Liver (tissue), 3 donors: ENCODE measurements around the gene MGAT1.

Experiments
- EGR1 ChIP-seq, 2 donors: IDR thresholded peaks; 2 replicates each; pipeline ENCODE4 v1.6.1; 2016 to 2018; ENCODE audit warnings: antibody characterized with exemption in 2 of 2, low read depth in 2 of 2
- FOXA1 ChIP-seq: IDR thresholded peaks from 2 replicates; pipeline ENCODE4 v1.6.1; 2016; ENCODE audit warnings: antibody characterized with exemption
- GABPA ChIP-seq, 2 donors: IDR thresholded peaks in 1 of 2; conservative IDR thresholded peaks in 1 of 2; 2 replicates each; pipeline ENCODE4 v1.6.1; 2016; ENCODE audit warnings: antibody characterized with exemption in 2 of 2, mild to moderate bottlenecking in 1 of 2, moderate library complexity in 1 of 2
- JUND ChIP-seq, 2 donors: IDR thresholded peaks; 2 replicates each; pipeline ENCODE4 v1.6.1; 2016; ENCODE audit warnings: antibody characterized with exemption in 2 of 2
- NR2F2 ChIP-seq: IDR thresholded peaks from 2 replicates; pipeline ENCODE4 v1.6.1; 2016; ENCODE audit warnings: antibody characterized with exemption
- SP1 ChIP-seq: IDR thresholded peaks from 2 replicates; pipeline ENCODE4 v1.6.1; 2018; ENCODE audit warnings: antibody characterized with exemption, mild to moderate bottlenecking
- TAF1 ChIP-seq: conservative IDR thresholded peaks from 2 replicates; pipeline ENCODE4 v1.6.1; 2016; ENCODE audit warnings: antibody characterized with exemption, mild to moderate bottlenecking
- YY1 ChIP-seq: IDR thresholded peaks from 2 replicates; pipeline ENCODE4 v1.6.1; 2016; ENCODE audit warnings: antibody characterized with exemption, mild to moderate bottlenecking
- TF ChIP-seq, protein P1 (sequence below): fragments of 150-350 bp; IDR thresholded peaks from 2 replicates; pipeline ENCODE4 v1.5.1; 2017; ENCODE audit warnings: improper control_type of control experiment, low read depth, low read length; ENCODE audit not compliant: missing input control
- TF ChIP-seq, protein P2 (sequence below): IDR thresholded peaks from 2 replicates; pipeline ENCODE4 v1.6.1; 2016; ENCODE audit warnings: antibody characterized with exemption
- TF ChIP-seq, protein P3 (sequence below): IDR thresholded peaks from 2 replicates; pipeline ENCODE4 v1.6.1; 2016; ENCODE audit warnings: antibody characterized with exemption, mild to moderate bottlenecking
- TF ChIP-seq, protein P4 (sequence below): IDR thresholded peaks from 2 replicates; pipeline ENCODE4 v1.6.1; 2016; ENCODE audit warnings: antibody characterized with exemption
- donor health status: healthy.
- donor health status: healthy.

DNA sequence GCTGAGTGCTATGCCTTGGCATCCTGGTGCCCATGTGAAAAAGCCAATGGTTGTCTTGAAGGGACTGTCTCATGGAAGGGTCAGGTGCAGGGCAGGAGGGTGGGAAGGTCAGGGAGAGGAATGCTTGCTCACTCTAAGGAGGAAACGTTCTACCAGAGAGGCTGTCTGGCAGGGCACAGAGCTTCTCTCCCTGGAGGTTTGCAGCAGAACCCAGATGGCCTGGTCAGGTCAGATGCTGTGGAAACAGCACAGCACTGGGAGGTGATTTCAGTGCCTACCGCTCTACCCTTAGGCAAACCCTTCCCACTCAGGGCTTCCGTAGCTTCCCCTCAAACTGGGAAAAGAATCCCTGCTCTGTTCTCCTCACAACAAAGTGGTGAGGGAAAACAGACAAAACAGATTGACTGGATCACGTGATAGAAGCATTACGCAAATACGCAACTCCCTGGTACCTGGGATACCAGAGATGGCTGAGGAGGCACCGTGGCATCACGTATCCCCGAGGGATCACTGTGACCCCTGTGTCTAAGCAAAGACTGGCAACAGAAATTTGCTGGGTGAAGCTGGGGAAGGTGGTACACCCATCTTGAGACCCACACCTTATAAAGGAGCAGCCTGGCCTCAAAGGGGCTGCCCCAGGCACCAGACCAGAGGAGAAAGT, 3.9 kb upstream of the MGAT1 start:
- TF ChIP-seq, protein P1, sequence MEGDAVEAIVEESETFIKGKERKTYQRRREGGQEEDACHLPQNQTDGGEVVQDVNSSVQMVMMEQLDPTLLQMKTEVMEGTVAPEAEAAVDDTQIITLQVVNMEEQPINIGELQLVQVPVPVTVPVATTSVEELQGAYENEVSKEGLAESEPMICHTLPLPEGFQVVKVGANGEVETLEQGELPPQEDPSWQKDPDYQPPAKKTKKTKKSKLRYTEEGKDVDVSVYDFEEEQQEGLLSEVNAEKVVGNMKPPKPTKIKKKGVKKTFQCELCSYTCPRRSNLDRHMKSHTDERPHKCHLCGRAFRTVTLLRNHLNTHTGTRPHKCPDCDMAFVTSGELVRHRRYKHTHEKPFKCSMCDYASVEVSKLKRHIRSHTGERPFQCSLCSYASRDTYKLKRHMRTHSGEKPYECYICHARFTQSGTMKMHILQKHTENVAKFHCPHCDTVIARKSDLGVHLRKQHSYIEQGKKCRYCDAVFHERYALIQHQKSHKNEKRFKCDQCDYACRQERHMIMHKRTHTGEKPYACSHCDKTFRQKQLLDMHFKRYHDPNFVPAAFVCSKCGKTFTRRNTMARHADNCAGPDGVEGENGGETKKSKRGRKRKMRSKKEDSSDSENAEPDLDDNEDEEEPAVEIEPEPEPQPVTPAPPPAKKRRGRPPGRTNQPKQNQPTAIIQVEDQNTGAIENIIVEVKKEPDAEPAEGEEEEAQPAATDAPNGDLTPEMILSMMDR = no peak
- TF ChIP-seq, protein P2, sequence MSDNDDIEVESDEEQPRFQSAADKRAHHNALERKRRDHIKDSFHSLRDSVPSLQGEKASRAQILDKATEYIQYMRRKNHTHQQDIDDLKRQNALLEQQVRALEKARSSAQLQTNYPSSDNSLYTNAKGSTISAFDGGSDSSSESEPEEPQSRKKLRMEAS = no peak
- TF ChIP-seq GABPA (IDR thresholded peaks at IDR 0.05 in 1 of 2, conservative IDR thresholded peaks at IDR 0.05 in 1 of 2) (no peak), TAF1 (no peak), YY1 (no peak), NR2F2 (no peak), SP1 (no peak), JUND (IDR thresholded peaks at IDR 0.05) (no peak), EGR1 (IDR thresholded peaks at IDR 0.05; ENCODE audit: low read depth in 2 of 2) (no peak), FOXA1 (no peak)
- TF ChIP-seq, protein P3, sequence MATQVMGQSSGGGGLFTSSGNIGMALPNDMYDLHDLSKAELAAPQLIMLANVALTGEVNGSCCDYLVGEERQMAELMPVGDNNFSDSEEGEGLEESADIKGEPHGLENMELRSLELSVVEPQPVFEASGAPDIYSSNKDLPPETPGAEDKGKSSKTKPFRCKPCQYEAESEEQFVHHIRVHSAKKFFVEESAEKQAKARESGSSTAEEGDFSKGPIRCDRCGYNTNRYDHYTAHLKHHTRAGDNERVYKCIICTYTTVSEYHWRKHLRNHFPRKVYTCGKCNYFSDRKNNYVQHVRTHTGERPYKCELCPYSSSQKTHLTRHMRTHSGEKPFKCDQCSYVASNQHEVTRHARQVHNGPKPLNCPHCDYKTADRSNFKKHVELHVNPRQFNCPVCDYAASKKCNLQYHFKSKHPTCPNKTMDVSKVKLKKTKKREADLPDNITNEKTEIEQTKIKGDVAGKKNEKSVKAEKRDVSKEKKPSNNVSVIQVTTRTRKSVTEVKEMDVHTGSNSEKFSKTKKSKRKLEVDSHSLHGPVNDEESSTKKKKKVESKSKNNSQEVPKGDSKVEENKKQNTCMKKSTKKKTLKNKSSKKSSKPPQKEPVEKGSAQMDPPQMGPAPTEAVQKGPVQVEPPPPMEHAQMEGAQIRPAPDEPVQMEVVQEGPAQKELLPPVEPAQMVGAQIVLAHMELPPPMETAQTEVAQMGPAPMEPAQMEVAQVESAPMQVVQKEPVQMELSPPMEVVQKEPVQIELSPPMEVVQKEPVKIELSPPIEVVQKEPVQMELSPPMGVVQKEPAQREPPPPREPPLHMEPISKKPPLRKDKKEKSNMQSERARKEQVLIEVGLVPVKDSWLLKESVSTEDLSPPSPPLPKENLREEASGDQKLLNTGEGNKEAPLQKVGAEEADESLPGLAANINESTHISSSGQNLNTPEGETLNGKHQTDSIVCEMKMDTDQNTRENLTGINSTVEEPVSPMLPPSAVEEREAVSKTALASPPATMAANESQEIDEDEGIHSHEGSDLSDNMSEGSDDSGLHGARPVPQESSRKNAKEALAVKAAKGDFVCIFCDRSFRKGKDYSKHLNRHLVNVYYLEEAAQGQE = no peak
- TF ChIP-seq, protein P4, sequence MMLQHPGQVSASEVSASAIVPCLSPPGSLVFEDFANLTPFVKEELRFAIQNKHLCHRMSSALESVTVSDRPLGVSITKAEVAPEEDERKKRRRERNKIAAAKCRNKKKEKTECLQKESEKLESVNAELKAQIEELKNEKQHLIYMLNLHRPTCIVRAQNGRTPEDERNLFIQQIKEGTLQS = no peak
